SU-DHL-6 (cell line): Measurements from ENCODE around the gene ZNF12.

ENCODE experiments used
- CTCF ChIP-seq: fragments of 200-600 bp; sonication (generic); IDR thresholded peaks from one replicate; pipeline ENCODE4 v1.5.1; 2017; ENCODE audit warnings: antibody characterized with exemption, mild to moderate bottlenecking, low read length, moderate library complexity; ENCODE audit not compliant: insufficient read depth, poor library complexity, severe bottlenecking
- EZH2phosphoT487 ChIP-seq: fragments of 200-600 bp; sonication (generic), shearing (Covaris generic); conservative IDR thresholded peaks from 2 replicates; pipeline ENCODE4 v1.6.1; 2018; ENCODE audit warnings: mild to moderate bottlenecking, antibody characterized with exemption, low read length, moderate library complexity, mixed read lengths

DNA sequence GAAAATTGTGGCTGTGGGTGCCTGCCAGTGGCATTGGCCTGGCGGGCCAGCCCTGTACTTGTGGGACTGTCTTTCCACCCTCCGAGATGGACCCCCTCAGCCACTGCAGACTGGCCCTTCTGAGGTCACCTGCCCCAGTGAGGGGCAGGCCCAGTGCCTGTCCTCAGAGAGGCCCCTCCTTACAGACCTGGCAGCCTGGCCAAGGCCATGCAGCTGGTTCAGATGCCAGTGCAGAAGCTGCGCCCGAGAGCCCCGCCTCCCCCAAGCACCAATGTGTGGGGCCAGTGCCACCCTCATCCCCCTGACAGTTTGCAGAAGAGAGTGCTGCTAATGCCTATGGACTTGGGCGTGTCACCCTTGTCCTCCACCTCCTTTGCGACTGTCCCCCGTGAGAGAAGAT is 59.7 kb downstream of the ZNF12 start:
- TF ChIP-seq CTCF, result no peak
- no peak for TF ChIP-seq EZH2phosphoT487
